ENCODE data around the gene HEMK1.
A peak's percentile ranks its signal among the peaks of the same experiment; 100 is the strongest.

HEMK1 gene

DNA sequence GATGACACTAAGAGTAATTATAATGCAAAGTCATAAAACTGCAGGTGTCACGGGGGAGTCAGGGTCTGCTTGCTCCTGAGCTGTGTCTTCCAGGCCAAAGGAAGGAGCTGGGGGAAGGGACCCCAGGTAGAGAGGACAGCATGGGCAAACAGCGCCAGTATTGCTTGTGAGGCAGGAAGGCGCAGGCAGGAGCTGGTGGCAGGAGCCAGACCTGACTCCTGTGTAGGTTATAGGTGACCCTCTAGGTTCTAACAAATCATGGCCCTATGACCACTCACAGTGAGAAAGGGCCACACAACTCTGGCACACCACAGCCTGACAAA, 40.4 kb downstream of the HEMK1 start:
- no peak for TF ChIP-seq ZFX (IDR thresholded peaks at IDR 0.05)
- TF ChIP-seq, protein P1, sequence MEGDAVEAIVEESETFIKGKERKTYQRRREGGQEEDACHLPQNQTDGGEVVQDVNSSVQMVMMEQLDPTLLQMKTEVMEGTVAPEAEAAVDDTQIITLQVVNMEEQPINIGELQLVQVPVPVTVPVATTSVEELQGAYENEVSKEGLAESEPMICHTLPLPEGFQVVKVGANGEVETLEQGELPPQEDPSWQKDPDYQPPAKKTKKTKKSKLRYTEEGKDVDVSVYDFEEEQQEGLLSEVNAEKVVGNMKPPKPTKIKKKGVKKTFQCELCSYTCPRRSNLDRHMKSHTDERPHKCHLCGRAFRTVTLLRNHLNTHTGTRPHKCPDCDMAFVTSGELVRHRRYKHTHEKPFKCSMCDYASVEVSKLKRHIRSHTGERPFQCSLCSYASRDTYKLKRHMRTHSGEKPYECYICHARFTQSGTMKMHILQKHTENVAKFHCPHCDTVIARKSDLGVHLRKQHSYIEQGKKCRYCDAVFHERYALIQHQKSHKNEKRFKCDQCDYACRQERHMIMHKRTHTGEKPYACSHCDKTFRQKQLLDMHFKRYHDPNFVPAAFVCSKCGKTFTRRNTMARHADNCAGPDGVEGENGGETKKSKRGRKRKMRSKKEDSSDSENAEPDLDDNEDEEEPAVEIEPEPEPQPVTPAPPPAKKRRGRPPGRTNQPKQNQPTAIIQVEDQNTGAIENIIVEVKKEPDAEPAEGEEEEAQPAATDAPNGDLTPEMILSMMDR (conservative IDR thresholded peaks at IDR 0.05) = no peak
- H3K27ac ChIP-seq = no peak overlapping the region

DNA sequence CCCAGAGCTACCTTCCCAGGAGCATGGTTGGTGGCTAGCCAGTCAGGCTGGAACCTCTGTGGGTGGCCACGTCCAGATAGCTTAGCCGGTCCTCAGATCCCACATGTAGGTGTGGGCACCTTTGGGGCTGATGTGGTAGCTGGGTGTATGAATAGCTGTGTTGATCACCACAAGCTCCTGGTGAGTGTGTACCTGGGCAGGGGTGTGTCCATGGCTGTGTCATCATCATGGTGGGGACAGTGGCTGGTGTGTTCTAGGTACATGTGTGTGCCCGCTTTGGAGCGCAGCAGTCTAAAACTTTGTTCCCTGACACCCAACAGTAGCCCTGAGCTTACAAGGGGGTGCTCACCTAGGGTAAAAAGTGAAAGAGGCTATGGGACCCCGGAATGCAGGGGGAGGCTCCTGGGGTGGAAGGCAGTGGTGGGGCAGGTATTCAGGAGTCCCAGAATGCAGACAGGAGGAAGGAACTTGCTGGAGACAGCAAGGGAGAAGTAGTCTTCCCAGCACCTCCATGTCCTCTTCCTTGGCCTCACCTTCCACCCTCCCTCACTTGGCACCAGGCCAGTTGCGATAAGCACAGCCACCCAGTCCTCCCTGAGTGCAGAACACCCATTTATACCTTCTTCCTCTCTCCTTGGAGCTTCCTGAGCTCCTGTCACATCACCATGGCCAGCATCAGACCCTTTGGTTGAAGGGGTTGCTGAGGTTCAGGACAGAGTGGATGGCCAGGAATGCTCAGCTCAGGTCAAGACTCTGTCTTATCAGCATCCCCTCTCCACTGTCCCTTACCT, 41.1 kb downstream of the HEMK1 start:
- TF ChIP-seq, protein P1 (conservative IDR thresholded peaks at IDR 0.05) = no peak
- no peak for TF ChIP-seq ZFX (IDR thresholded peaks at IDR 0.05)

DNA sequence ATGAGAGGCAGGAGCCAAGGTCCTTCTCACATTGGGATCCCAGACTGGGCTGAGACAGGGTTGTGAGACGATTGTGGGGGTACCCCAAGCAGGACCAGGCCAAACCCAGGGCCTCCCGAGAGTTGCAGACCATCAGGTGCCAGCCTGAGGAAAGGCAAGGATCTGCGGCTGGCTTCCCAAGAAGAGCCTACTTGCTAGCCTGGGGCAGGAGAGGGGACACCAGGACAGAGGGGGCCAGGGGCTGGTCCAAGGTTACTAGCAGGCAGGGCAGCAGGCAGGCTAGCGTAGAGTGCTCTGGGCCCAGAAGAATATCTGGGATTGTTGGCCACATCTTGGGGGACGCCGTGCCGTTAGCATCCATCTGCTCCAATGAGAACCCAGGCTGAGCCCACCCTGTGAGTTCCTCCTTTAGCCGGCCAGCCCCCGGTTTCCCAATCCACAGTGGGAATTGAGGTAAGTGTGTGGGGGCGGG, 41.7 kb downstream of the HEMK1 start:
- peak overlapping the region; percentile 70 for H3K27ac ChIP-seq
- no peak for TF ChIP-seq ZFX (IDR thresholded peaks at IDR 0.05)

More for the DNA sequence above, 41.1 kb downstream of the HEMK1 start:
- H3K27ac ChIP-seq = no peak overlapping the region

DNA sequence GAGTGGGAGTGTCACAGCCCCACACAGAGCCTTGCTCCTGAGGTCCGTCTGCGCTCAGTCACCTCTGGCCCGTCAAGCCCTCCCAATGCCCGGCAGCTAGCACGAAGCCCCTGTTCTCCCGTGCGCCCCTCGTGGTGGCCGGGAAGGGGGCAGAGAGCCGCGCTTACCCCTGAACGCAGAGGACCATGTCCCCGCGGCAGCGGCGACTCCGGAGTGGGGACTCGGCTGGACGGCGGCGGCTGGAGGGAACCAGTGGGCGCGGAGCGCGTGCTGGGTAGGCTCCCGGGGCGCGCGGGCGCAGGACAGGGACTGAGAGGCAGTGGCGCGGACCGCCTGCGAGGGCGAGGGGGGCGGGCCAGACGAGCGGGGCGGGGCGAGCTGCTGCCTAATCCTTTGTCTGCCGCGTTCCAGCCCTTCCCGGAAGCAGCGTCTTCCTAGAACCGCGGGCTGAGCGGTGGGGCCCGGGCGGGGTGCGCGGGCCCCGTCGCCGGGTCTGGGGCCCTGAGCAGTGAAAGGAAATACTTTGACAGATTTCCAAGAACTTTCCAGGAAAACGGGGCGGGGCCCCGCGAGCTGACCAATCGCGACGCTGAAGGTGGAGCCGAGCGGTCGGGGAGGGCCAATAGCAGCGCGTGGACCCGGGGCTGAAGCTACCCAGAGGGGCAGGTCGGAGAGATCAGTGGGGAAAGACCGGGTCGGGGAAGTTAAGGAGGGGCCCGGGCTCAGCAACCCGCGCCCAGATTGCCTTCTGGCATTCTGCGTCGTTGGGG, 42.3 kb downstream of the HEMK1 start, which contains the start of gene CISH:
TSS of gene CISH (minus strand) at position 311 of the 770 bp plus-strand sequence. CDS start at position 187, 124 bp downstream.
- peak within 1 kb of the TSS; percentile 70 for H3K27ac ChIP-seq

DNA sequence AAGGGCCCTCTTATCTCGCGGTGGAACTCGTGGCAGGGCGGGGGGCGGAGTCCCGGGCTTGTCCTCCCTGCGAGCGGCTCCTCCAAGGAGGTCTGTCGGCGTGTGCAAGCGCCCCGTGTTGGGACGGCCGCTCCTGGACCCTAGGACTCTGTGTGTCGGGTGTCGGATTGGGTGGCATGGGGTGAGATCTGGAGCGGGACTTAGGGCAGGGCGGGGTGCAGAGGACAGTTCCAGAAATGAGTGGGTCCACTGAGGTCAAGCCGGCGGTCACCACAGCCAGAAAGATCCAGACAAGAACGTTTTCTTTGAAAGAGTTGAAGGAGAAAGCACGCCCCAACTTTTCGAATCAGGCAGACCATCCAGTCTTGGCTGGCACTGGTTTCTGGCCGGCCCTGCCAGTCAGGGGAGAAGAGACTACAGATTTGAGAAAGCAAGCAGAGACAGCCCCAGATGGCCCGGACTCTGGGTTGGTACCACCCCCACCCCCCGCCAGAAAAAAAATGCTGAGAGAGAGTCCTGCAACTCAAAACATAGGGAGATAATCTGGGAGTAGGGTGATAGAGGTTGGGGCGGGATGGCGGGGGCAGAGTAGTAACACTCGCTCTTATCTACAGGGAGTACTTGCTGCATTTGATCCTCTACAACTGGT, 43.0 kb downstream of the HEMK1 start:
- peak overlapping the region; percentile 70 for H3K27ac ChIP-seq

More for the DNA sequence above, 42.3 kb downstream of the HEMK1 start, which contains the start of gene CISH:
- TF ChIP-seq ZFX (IDR thresholded peaks at IDR 0.05) = no peak
- TF ChIP-seq, protein P1 (conservative IDR thresholded peaks at IDR 0.05) = no peak; the same call in 1 of the 2 replicates

DNA sequence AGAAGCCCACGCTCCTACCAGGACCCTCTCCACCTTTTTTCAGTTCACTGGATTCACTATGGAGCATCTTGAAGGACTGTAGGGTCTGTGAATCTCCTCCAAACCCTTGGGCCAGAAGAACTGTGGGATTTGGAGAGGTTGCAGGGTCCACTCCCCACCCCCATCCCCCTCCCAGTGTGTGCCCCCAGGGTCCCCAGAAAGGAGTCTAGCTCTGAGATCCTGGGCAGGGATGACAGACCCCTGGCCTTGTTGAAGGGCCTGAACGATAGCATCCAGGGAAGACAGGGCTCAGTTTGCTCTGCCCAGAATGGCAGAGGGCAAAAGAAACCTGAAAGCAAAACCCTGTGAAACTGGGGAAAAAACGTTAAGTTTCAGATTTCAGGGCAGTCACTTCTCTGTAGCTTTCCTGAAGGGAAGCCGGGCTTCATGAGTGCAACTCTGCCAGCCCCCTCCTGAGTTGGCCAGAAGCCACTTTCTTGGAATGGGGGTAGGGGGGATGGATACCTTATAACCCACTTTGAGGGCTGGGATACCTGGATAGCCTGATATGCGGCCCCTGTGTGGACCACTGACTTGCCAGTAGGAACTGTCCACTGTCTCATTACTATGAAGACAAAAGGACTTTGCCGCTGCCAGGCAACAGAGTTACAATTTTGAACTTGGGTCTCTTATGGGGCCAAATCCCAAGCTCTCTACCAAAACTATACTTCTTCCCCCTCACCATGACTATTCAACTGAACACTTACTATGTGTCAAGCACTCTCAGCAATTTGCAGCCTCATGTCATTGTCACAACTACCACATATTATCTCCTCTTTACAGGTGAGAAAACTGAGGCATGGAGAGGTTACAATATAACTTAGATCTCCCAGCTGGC, 43.9 kb downstream of the HEMK1 start:
- no peak for TF ChIP-seq ZFX (IDR thresholded peaks at IDR 0.05)
- TF ChIP-seq, protein P1 (conservative IDR thresholded peaks at IDR 0.05) = no peak
- no peak overlapping the region for H3K27ac ChIP-seq

More for the DNA sequence above, 43.0 kb downstream of the HEMK1 start:
- no peak for TF ChIP-seq ZFX (IDR thresholded peaks at IDR 0.05)
- TF ChIP-seq, protein P1 (conservative IDR thresholded peaks at IDR 0.05) = no peak

DNA sequence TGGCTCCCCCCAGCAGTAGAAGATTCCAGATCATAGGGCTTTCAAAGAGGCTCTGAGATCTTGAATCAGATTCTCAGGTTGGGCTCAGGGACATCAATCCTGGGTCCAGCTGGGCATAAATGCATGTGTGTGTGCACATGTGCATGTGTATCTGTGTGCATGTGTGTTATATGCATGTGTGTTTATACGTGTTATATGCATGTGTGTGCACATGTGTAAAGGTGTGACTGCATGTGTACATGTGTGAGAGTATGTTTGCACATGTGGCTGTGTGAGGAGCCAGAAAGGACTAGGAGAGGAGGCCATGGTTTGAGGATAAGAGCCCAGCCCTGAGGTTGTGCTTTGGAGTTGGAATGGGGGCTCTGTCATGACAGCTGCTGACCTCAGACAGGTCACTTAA, 45.9 kb downstream of the HEMK1 start:
- TF ChIP-seq, protein P1 (conservative IDR thresholded peaks at IDR 0.05) = no peak
- TF ChIP-seq ZFX (IDR thresholded peaks at IDR 0.05) = no peak
- no peak overlapping the region for H3K27ac ChIP-seq
